H1 (cell line): Measurements from ENCODE around the gene GALNTL6. TPM values are rescaled to one million over a fixed set of nuclear protein-coding genes. Genes with fewer than 3 reads are reported as not detected.

ENCODE experiments used
- CTCF ChIA-PET: fragments of 300-600 bp; sonication (Branson Sonifier 250); formaldehyde crosslinking; loops from one replicate; lab custom pipeline; 2021; ENCODE audit not compliant: partially characterized antibody; lab: Charles Lee
- POLR2A ChIA-PET: fragments of 300-600 bp; sonication (Branson Sonifier 250); formaldehyde crosslinking; loops from one replicate; lab custom pipeline; 2021; ENCODE audit warnings: inconsistent platforms; ENCODE audit not compliant: partially characterized antibody; lab: Charles Lee
- DNase-seq, 2 experiments: peaks; one replicate each; pipeline versions ENCODE4 v3.0.0 to v3.0.0-alpha.2; 2010 to 2022; ENCODE audit warnings: low spot score in 2 of 2, low read depth in 1 of 2, mixed read lengths in 1 of 2
- FAIRE-seq: peaks from 2 replicates; lab custom pipeline; 2011; peaks lifted over from hg19 to GRCh38; lab: Jason Lieb, UNC
- H2AFZ ChIP-seq: 2 replicates; pipeline ENCODE4 v1.8.1; 2012; ENCODE audit warnings: low read length, inconsistent platforms
- H2AK5ac ChIP-seq: 2 replicates; pipeline ENCODE4 v1.6.1; 2013; ENCODE audit warnings: low read depth, low read length
- H2BK120ac ChIP-seq: replicated peaks from 2 replicates; pipeline ENCODE3; 2013; ENCODE audit warnings: low read depth, low read length, inconsistent platforms
- H2BK12ac ChIP-seq: 2 replicates; pipeline ENCODE4 v1.6.1; 2013; ENCODE audit warnings: low read depth, low read length
- H2BK15ac ChIP-seq: 2 replicates; pipeline ENCODE4 v1.6.1; 2013; ENCODE audit warnings: low read length
- H2BK20ac ChIP-seq: 2 replicates; pipeline ENCODE4 v1.6.1; 2013; ENCODE audit warnings: low read length
- H2BK5ac ChIP-seq: 2 replicates; pipeline ENCODE4 v1.6.1; 2013; ENCODE audit warnings: low read depth, low read length
- H3K14ac ChIP-seq: 2 replicates; pipeline ENCODE4 v1.6.1; 2013; ENCODE audit warnings: inconsistent platforms; ENCODE audit not compliant: insufficient read length
- H3K18ac ChIP-seq: 2 replicates; pipeline ENCODE4 v1.6.1; 2013; ENCODE audit warnings: low read length; ENCODE audit errors: extremely low read depth
- H3K23ac ChIP-seq: 2 replicates; pipeline ENCODE4 v1.6.1; 2013; ENCODE audit warnings: inconsistent platforms; ENCODE audit not compliant: insufficient read length
- H3K23me2 ChIP-seq: 2 replicates; pipeline ENCODE4 v1.6.1; 2013; ENCODE audit warnings: low read depth, low read length
- H3K27ac ChIP-seq: 2 replicates; pipeline ENCODE4 v1.6.1; 2011; ENCODE audit warnings: low read depth, low read length, inconsistent platforms
- H3K27me3 ChIP-seq, 4 experiments: replicated peaks in 1 of 4; 1 replicate in 1 of 4; 2 replicates in 3 of 4; pipeline versions ENCODE4 v1.6.1 to v1.8.1; 2011 to 2013; ENCODE audit warnings: low read length in 3 of 4, mild to moderate bottlenecking in 3 of 4, inconsistent platforms in 2 of 4, mixed read lengths in 2 of 4, moderate library complexity in 1 of 4; ENCODE audit not compliant: control insufficient read depth in 3 of 4, insufficient read depth in 3 of 4; ENCODE audit errors: extremely low read depth in 1 of 4
- H3K36me3 ChIP-seq, 4 experiments: 2 replicates each; pipeline versions ENCODE4 v1.6.1 to v1.8.1; 2011 to 2013; ENCODE audit warnings: mild to moderate bottlenecking in 4 of 4, low read length in 3 of 4, moderate library complexity in 2 of 4, control low read depth in 1 of 4, inconsistent platforms in 1 of 4; ENCODE audit not compliant: insufficient read depth in 4 of 4, control insufficient read depth in 2 of 4
- H3K4ac ChIP-seq: replicated peaks from 2 replicates; pipeline ENCODE3; 2013; ENCODE audit warnings: low read length, low read depth, mixed read lengths, inconsistent platforms; ENCODE audit not compliant: insufficient read length
- H3K4me1 ChIP-seq, 4 experiments: replicated peaks in 1 of 4; 1 replicate in 1 of 4; 2 replicates in 3 of 4; pipeline versions ENCODE4 v1.6.1 to v1.8.1; 2011 to 2013; ENCODE audit warnings: low read length in 3 of 4, inconsistent platforms in 2 of 4, mixed read lengths in 1 of 4; ENCODE audit not compliant: insufficient read depth in 4 of 4, control insufficient read depth in 3 of 4
- H3K4me2 ChIP-seq, 2 experiments: 2 replicates each; pipeline versions ENCODE4 v1.6.1 to v1.8.1; 2011 to 2013; ENCODE audit warnings: low read depth in 2 of 2, low read length in 2 of 2, control low read depth in 1 of 2, inconsistent platforms in 1 of 2, mild to moderate bottlenecking in 1 of 2; ENCODE audit not compliant: insufficient read depth in 1 of 2
- H3K4me3 ChIP-seq, 4 experiments: fragments of 200-600, 300-600 bp in 1 of 4; sonication (generic), shearing (Covaris generic), sonication (Bioruptor Twin) in 1 of 4; 2 replicates each; pipeline versions ENCODE4 v1.5.1 to v1.8.1; 2011 to 2016; ENCODE audit warnings: low read length in 4 of 4, low read depth in 3 of 4, control low read depth in 2 of 4, inconsistent platforms in 2 of 4, mild to moderate bottlenecking in 2 of 4, mixed read lengths in 1 of 4, moderate library complexity in 1 of 4; ENCODE audit not compliant: insufficient read depth in 2 of 4; ENCODE audit errors: extremely low read depth in 1 of 4
- H3K56ac ChIP-seq: replicated peaks from 2 replicates; pipeline ENCODE3; 2013; ENCODE audit warnings: low read depth, mild to moderate bottlenecking, mixed read lengths, low read length, inconsistent platforms; ENCODE audit not compliant: insufficient read length
- H3K79me1 ChIP-seq: 2 replicates; pipeline ENCODE4 v1.6.1; 2013; ENCODE audit warnings: low read depth, low read length, control low read depth
- H3K79me2 ChIP-seq, 2 experiments: 2 replicates each; pipeline versions ENCODE4 v1.6.1 to v1.8.1; 2012 to 2013; ENCODE audit warnings: low read length in 2 of 2, mild to moderate bottlenecking in 2 of 2, inconsistent platforms in 1 of 2; ENCODE audit not compliant: insufficient read depth in 2 of 2, control insufficient read depth in 1 of 2
- H3K9ac ChIP-seq, 4 experiments: replicated peaks in 1 of 4; 1 replicate in 1 of 4; 2 replicates in 3 of 4; pipeline versions ENCODE4 v1.6.1 to v1.8.1; 2011 to 2013; ENCODE audit warnings: low read depth in 3 of 4, low read length in 3 of 4, control low read depth in 2 of 4, mild to moderate bottlenecking in 2 of 4, moderate library complexity in 2 of 4, inconsistent platforms in 1 of 4; ENCODE audit errors: extremely low read depth in 1 of 4
- H3K9me3 ChIP-seq, 2 experiments: 2 replicates each; pipeline versions ENCODE4 v1.6.1 to v1.8.1; 2012 to 2013; ENCODE audit warnings: mild to moderate bottlenecking in 2 of 2, moderate library complexity in 2 of 2, control low read depth in 1 of 2, inconsistent platforms in 1 of 2, low read depth in 1 of 2, low read length in 1 of 2, mixed read lengths in 1 of 2; ENCODE audit not compliant: insufficient read depth in 2 of 2
- H4K20me1 ChIP-seq, 2 experiments: replicated peaks in 1 of 2; 2 replicates each; pipeline versions ENCODE3 to v1.8.1; 2011 to 2013; ENCODE audit warnings: inconsistent platforms in 2 of 2, low read length in 2 of 2, mild to moderate bottlenecking in 1 of 2; ENCODE audit not compliant: insufficient read depth in 2 of 2, control insufficient read depth in 1 of 2
- H4K5ac ChIP-seq: 2 replicates; pipeline ENCODE4 v1.6.1; 2013; ENCODE audit warnings: low read length, low read depth, mixed read lengths, inconsistent platforms; ENCODE audit not compliant: insufficient read length
- H4K8ac ChIP-seq: 2 replicates; pipeline ENCODE4 v1.8.0; 2013; ENCODE audit warnings: mild to moderate bottlenecking, moderate library complexity, low read length, inconsistent platforms; ENCODE audit not compliant: insufficient read depth; ENCODE audit errors: extremely low read depth
- H4K91ac ChIP-seq: replicated peaks from 2 replicates; pipeline ENCODE3; 2013; ENCODE audit warnings: low read length, mixed read lengths, inconsistent platforms; ENCODE audit not compliant: insufficient read length
- BACH1 ChIP-seq: IDR thresholded peaks from 2 replicates; pipeline ENCODE4 v1.6.1; 2012; ENCODE audit warnings: low read length, improper control_type of control experiment
- CTBP2 ChIP-seq: IDR thresholded peaks from 2 replicates; pipeline ENCODE4 v1.7.0; 2011; ENCODE audit warnings: borderline replicate concordance, mild to moderate bottlenecking, moderate library complexity, mixed read lengths, low read length; ENCODE audit not compliant: insufficient read depth, insufficient read length
- GABPA ChIP-seq: IDR thresholded peaks from 2 replicates; pipeline ENCODE4 v1.6.1; 2011; ENCODE audit warnings: mild to moderate bottlenecking, low read length, moderate library complexity, borderline replicate concordance; ENCODE audit not compliant: insufficient read depth
- POLR2A ChIP-seq, 2 experiments: IDR thresholded peaks; 1 replicate in 1 of 2; 2 replicates in 1 of 2; pipeline ENCODE4 v1.6.1; 2011; ENCODE audit warnings: low read depth in 2 of 2, low read length in 2 of 2, mild to moderate bottlenecking in 2 of 2; ENCODE audit errors: control extremely low read depth in 1 of 2
- RFX5 ChIP-seq: IDR thresholded peaks from 2 replicates; pipeline ENCODE4 v1.6.1; 2011; ENCODE audit warnings: low read depth, low read length, improper control_type of control experiment, borderline replicate concordance
- WGBS, 2 experiments: shearing (Covaris generic) in 1 of 2; methylation state at CpG; one replicate each; pipeline versions ENCODE4 v1.1.6 to v1.1.7; 2013 to 2015; ENCODE audit warnings: low lambda C conversion rate in 2 of 2, mixed read lengths in 2 of 2, inconsistent platforms in 1 of 2, low coverage in 1 of 2, missing lambda C conversion rate in 1 of 2; ENCODE audit not compliant: insufficient replicate concordance in 2 of 2, insufficient coverage in 1 of 2, insufficient read length in 1 of 2; ENCODE audit errors: extremely low coverage in 1 of 2, missing lambda C conversion rate in 1 of 2; 5-methylcytosine and 5-hydroxymethylcytosine counted together
- polyA plus RNA-seq, 7 experiments: library from polyadenylated mRNA; depleted of rRNA in 3 of 7; stranded (reverse) in 5 of 7; unstranded in 2 of 7; fragments of >200 nt in 5 of 7; fragments of 200-250 nt in 2 of 7; gene quantifications; 1 replicate in 5 of 7; 2 replicates in 1 of 7; 4 replicates in 1 of 7; pipeline versions ENCODE4 v1.2.1 to v1.2.3, GENCODE V29; 2011 to 2013; ENCODE audit warnings: missing spikeins in 2 of 7, mixed read lengths in 2 of 7
- total RNA-seq: library from RNA; stranded (reverse); fragmentation: NEBNext Ultra II Directional; extraction: Animal tissue kit (Norgen Biotek cat#: 25700); gene quantifications from 2 replicates; pipeline ENCODE4 v1.2.1, GENCODE V29; 2021

Gene GALNTL6
- total and polyA plus RNA-seq, 2 of the 8 experiments (the other 6 are each of a cell fraction or from before 2014, with no cell fraction given), result 0.03 to 0.32 TPM

DNA sequence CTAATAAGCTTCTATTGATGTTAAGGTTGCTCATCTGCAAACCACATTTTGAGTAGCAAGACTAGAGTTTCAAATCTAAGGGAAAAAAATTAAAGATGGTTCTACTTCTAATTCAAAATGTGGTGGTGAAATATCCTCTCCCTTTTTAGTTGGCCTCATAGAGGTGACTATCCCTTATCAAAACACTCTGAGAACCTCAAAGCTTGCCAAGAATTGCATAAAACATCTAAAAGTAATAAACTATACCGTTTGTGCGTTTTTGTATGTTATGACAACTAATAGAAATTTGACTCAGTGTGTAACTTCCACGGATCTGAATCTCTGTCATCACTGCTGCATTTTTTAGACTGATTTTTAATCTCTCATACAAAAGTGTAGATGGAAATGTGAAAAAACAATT, 682.6 kb downstream of the GALNTL6 start:
- H4K91ac ChIP-seq, result no peak overlapping the region
- H2BK5ac ChIP-seq, result no peak overlapping the region
- 97% methylated on average over 3 of the region's 3 CpGs; no CpG with 5 or more reads in 1 of the 2 experiments for WGBS, 2 experiments

More for the DNA sequence above, 682.6 kb downstream of the GALNTL6 start:
- Histone ChIP-seq H4K8ac (no peak overlapping the region), H3K4me1 (no peaks in the 10 kb centered on the region), H3K4me2 (no peak overlapping the region), H2BK120ac (no peak overlapping the region), H3K56ac (no peak overlapping the region), H3K79me2 (no peaks in the 10 kb centered on the region), H2AFZ (no peak overlapping the region), H4K20me1 (no peaks in the 10 kb centered on the region), H3K36me3 (no peaks in the 10 kb centered on the region), H4K5ac (no peak overlapping the region), H3K18ac (no peak overlapping the region), H3K14ac (no peak overlapping the region), H3K9ac (no peak overlapping the region), H3K27ac (no peak overlapping the region), H2BK20ac (no peak overlapping the region), H3K23me2 (no peaks in the 10 kb centered on the region), H3K79me1 (no peaks in the 10 kb centered on the region), H3K4me3 (no peak overlapping the region), H2BK12ac (no peak overlapping the region), H2BK15ac (no peak overlapping the region), H3K27me3 (no peaks in the 10 kb centered on the region), H3K23ac (no peak overlapping the region), H3K9me3 (no peaks in the 10 kb centered on the region), H2AK5ac (no peak overlapping the region), H3K4ac (no peak overlapping the region)
- FAIRE-seq (no peak), DNase-seq (no peak)
- POLR2A ChIA-PET, result interaction anchor here (1.7 kb wide), 1 partner anchor 9 kb away, joined by 3 read pairs; no protein-coding TSS in a partner anchor
- CTCF ChIA-PET, result interaction anchor here (1.1 to 1.4 kb wide), 2 partner anchors 19 to 47 kb away, joined by 3 read pairs; no protein-coding TSS in a partner anchor
- TF ChIP-seq CTBP2, result no peak
- TF ChIP-seq POLR2A (IDR thresholded peaks at IDR 0.05; ENCODE audit: control extremely low read depth in 1 of 2, low read depth in 2 of 2, low read length in 2 of 2), result no peak
- no peak for TF ChIP-seq BACH1
- TF ChIP-seq RFX5, result no peak
- TF ChIP-seq GABPA, result no peak
